GM12873 (cell line): ENCODE results near the gene PLAAT2.

Source experiments
- TF ChIP-seq, protein P1 (sequence below): IDR thresholded peaks from 2 replicates; pipeline ENCODE4 v1.5.1; 2012; ENCODE audit warnings: low read depth, mild to moderate bottlenecking, moderate library complexity, low read length, control low read depth; ENCODE audit not compliant: insufficient read depth; ENCODE audit errors: missing control alignments

PLAAT2 gene

DNA sequence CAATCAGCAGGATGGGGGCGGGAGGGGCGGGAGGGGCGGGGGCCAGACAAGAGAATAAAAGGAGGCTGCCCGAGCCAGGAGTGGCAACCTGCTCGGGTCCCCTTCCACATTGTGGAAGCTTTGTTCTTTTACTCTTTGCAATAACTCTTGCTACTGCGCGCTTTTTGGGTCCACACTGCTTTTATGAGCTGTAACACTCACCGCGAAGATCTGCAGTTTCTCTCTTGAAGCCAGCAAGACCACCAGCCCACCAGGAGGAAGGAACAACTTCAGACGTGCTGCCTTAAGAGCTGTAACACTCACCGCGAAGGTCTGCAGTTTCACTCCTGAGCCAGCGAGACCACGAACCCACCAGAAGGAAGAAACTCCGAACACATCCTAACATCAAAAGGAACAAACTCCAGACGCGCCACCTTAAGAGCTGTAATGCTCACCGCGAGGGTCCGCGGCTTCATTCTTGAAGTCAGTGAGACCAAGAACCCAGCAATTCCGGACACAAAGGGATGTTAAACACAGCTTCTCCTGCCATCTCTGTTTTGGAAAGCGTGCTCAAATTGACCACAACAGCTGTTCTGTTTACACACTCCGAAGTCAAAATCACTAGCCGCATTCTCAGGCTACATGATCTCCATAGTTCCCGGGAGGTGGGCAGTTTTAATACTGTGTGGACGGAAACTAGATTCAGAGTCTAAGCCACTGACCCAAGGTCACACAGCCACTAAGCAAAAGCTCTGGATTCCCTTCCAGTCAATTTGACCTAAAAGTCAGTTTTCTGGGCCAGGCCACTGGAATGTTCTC lies 11.9 kb downstream of the PLAAT2 start:
- TF ChIP-seq, protein P1, sequence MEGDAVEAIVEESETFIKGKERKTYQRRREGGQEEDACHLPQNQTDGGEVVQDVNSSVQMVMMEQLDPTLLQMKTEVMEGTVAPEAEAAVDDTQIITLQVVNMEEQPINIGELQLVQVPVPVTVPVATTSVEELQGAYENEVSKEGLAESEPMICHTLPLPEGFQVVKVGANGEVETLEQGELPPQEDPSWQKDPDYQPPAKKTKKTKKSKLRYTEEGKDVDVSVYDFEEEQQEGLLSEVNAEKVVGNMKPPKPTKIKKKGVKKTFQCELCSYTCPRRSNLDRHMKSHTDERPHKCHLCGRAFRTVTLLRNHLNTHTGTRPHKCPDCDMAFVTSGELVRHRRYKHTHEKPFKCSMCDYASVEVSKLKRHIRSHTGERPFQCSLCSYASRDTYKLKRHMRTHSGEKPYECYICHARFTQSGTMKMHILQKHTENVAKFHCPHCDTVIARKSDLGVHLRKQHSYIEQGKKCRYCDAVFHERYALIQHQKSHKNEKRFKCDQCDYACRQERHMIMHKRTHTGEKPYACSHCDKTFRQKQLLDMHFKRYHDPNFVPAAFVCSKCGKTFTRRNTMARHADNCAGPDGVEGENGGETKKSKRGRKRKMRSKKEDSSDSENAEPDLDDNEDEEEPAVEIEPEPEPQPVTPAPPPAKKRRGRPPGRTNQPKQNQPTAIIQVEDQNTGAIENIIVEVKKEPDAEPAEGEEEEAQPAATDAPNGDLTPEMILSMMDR, result no peak

DNA sequence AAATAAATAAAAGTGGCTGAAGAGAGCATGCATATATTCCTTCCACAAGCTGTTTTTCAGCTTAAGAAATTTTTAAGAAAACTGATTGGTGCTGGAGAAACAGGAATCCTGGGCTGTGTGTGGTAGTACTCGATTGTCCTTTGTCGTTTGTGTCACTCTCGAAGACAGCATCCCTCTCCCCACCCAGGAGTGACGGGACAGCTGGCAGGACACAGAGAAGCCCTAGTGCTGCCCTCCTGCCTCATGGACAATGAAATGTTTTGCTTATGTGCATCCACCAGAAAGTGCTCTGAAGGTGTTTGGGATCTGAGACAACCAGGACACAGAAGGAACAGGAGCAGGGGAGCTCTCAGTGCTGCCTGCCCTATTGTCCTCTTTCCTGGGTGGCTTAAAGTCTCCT lies 13.8 kb downstream of the PLAAT2 start:
- TF ChIP-seq, protein P1, result no peak

DNA sequence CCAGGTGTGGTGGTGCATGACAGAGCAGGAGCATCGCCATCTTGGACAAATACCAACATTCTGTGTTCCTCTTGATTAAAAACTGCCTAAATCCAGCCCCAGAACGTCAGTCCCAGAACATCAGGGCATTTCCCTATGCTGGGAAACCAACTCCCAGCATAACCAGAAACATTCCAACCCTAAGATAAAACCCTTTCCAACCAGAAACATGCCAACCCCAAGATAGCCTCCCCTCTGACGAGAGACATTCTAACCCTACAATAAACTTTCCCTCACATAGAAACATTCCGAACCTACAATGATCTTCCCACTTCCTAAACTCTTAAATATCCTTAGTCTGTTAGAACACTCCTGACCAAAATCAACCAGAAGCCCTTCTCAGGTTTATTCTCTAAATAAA lies 15.0 kb downstream of the PLAAT2 start:
- TF ChIP-seq, protein P1, result no peak

DNA sequence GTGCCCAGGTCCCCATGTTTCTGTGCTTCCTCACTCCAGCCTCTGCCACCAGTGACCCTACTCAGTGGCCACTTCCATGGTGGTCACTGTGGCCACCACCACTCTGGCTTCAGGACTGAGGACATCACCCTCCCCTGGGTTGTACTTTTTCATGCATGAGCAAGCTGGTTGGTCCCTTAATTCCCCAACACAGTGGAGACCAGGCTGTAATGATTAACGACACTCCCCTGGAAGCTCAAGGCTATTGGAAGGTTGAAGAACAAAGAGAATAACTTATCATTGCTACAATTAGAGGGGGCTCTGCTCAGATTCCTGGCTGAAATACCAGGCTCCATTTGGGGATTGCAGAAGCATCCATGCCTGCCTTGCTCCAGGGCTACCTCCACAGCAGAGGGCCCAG lies 16.1 kb downstream of the PLAAT2 start:
- TF ChIP-seq, protein P1, result no peak

DNA sequence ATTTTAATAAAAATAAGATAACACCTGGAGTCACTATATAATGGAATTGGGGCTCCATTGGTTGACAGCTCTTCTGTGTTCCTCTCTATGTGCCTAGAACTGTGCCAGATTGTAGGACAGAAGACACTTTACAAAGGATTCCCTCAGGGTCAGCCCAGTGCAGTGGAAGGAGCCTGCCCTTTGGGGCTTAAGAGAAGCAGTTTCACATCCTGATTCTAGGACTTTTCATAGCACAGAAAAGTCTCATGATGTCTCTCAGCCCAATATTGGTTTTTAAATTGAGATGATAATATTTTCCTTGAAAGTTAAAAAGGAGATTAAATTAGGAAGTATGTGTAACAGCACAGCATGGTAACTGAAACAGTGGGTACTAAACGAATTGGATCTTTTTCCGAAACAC lies 19.5 kb downstream of the PLAAT2 start:
- TF ChIP-seq, protein P1, result no peak

DNA sequence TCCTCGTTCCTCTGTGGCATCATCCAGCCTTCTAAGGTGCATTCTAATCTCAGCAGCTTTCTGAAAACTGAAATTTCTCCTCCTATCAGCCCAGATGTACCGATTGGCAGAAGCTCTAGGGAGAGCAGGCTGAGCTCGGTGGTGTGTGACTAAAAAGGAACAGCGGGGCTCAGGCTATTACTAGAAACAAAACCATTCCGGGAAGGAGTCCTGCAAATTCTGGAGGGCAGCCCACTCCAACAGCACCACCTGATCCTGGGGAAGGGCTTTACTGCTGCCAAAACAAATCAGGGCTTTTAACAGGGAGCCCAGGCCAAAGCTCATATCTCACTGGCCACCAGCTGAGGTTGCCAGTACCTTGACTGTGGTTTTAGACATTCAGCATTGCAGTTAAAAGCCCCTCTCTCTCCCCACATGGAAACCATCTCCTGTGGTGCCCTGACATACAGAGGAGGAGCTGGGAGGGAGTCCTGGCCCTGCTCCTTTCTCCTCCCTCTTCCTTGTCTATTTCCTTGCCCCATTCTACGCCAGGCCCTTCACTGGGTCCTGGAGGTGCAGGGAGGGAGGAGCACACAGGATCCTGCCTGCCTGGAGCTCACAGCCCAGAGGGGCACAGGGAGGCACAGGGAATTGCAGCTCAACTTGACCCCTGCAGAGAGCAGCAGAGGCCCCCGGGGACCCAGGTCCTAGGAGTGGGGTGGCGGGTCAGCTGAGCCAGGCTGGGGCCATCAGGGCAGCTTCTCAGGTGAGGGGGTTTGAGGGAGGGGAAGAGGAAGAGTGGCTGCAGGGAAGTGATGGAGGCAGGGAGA lies 25.7 kb downstream of the PLAAT2 start:
- TF ChIP-seq, protein P1, result no peak

DNA sequence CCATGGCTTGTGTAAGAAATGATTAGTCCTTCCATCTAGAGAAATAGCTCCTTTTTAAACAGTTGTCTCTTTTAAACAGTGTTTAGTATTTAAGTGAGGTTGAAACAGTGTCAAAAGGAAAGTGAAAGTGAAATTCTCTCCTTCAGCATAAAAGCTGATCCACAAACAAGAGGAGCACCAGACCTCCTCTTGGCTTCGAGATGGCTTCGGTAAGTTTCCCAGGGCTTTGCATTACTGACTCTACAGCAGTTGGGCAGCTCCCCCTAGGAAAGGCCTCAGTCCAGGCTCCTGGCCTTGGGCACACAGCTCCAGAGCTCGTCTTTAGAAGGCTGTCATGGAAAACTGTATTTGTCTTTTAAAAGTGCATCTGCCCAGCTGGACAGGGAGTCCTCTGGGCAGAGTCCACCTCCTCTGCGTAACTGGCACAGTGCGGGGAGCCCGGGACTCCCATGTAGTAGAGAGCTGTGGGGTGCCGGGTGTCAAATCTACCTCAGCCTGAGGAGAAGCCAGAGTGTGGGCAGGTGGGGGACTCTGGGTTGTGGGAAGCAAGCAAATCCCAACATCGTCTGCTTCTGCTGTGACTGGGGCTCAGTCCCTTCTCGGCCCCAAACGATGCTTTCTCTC lies 26.4 kb downstream of the PLAAT2 start, which contains the start of gene PLAAT4:
TSS of gene PLAAT4 (plus strand) at position 140 of the 624 bp plus-strand sequence. CDS start at position 201, 61 bp downstream.
- TF ChIP-seq, protein P1, result no peak
